Smooth muscle cell (in vitro differentiated cells): ENCODE results near the gene C17orf67. TPM values are rescaled to one million over a fixed set of nuclear protein-coding genes. Genes with fewer than 3 reads are reported as not detected.
A peak's percentile ranks its signal among the peaks of the same experiment; 100 is the strongest.

Source experiments
- DNase-seq: peaks from one replicate; lab custom pipeline; 2025; ENCODE audit not compliant: unreplicated experiment; lab: John Stamatoyannopoulos, UW
- H2AFZ ChIP-seq: fragments of 200-600 bp; sonication (generic); 2 replicates; pipeline ENCODE4 v1.6.0; 2016; ENCODE audit warnings: antibody characterized with exemption, low read depth, mild to moderate bottlenecking
- H3F3A ChIP-seq: fragments of 200-600 bp; sonication (generic); 2 replicates; pipeline ENCODE4 v1.6.0; 2017; ENCODE audit warnings: antibody characterized with exemption, low read depth
- H3K27ac ChIP-seq: fragments of 200-600 bp; sonication (generic); 2 replicates; pipeline ENCODE4 v1.5.1; 2016; ENCODE audit warnings: low read depth, mild to moderate bottlenecking
- H3K27me3 ChIP-seq: fragments of 200-600 bp; sonication (generic); 2 replicates; pipeline ENCODE4 v1.6.1; 2016; ENCODE audit warnings: low read depth, mild to moderate bottlenecking
- H3K36me3 ChIP-seq: fragments of 200-600 bp; sonication (generic); 2 replicates; pipeline ENCODE4 v1.5.1; 2016; ENCODE audit warnings: low read depth
- H3K4me1 ChIP-seq: fragments of 200-600 bp; sonication (generic); 2 replicates; pipeline ENCODE4 v1.5.1; 2016; ENCODE audit warnings: low read depth
- H3K4me2 ChIP-seq: fragments of 200-600 bp; sonication (generic); 2 replicates; pipeline ENCODE4 v1.6.0; 2016; ENCODE audit warnings: mild to moderate bottlenecking
- H3K4me3 ChIP-seq: fragments of 200-600 bp; sonication (generic); 2 replicates; pipeline ENCODE4 v1.5.1; 2016; ENCODE audit warnings: mild to moderate bottlenecking
- H3K79me2 ChIP-seq: fragments of 200-600 bp; sonication (generic); 2 replicates; pipeline ENCODE4 v1.6.0; 2016; ENCODE audit warnings: low read depth, mild to moderate bottlenecking
- H3K9ac ChIP-seq: fragments of 200-600 bp; sonication (generic); 2 replicates; pipeline ENCODE4 v1.6.0; 2016; ENCODE audit warnings: low read depth
- H3K9me3 ChIP-seq: fragments of 200-600 bp; sonication (generic); replicated peaks from 2 replicates; pipeline ENCODE4 v1.5.1; 2016; ENCODE audit warnings: low read depth
- H4K20me1 ChIP-seq: fragments of 200-600 bp; sonication (generic); 2 replicates; pipeline ENCODE4 v1.6.0; 2016; ENCODE audit warnings: low read depth
- WGBS: methylation state at CpG from one replicate; pipeline ENCODE4 v1.1.7; 2016; ENCODE audit warnings: low lambda C conversion rate; 5-methylcytosine and 5-hydroxymethylcytosine counted together
- polyA plus RNA-seq: library from polyadenylated mRNA; unstranded; fragments of >200 nt; fragmentation: Nextera tagmentation; extraction: Ambion mirVana; gene quantifications from 2 replicates; pipeline ENCODE4 v1.2.1, GENCODE V29; 2016
- total RNA-seq: library from RNA; depleted of rRNA; stranded (reverse); fragments of >200 nt; gene quantifications from 2 replicates; pipeline ENCODE4 v1.2.3, GENCODE V29; 2014
- TF ChIP-seq, protein P1 (sequence below): fragments of 200-600 bp; sonication (generic); IDR thresholded peaks from 2 replicates; pipeline ENCODE4 v1.5.1; 2017; ENCODE audit warnings: borderline replicate concordance, mild to moderate bottlenecking, antibody characterized with exemption; ENCODE audit not compliant: insufficient read depth, poor library complexity, severe bottlenecking

C17orf67 gene
- total and polyA plus RNA-seq, 2 experiments from 2014 or later: 0.47 TPM; not detected in 1

- H4K20me1 ChIP-seq: no peaks in the 10 kb centered on the region
- H3K27me3 ChIP-seq: no peaks in the 10 kb centered on the region
- WGBS: 7% methylated on average over 2 of the region's 2 CpGs
- no peak overlapping the region for H3K9ac ChIP-seq
- no peaks in the 10 kb centered on the region for H3K9me3 ChIP-seq
- H3K4me1 ChIP-seq: peaks cover 9% of the 10 kb centered on the region
- TF ChIP-seq, protein P1, sequence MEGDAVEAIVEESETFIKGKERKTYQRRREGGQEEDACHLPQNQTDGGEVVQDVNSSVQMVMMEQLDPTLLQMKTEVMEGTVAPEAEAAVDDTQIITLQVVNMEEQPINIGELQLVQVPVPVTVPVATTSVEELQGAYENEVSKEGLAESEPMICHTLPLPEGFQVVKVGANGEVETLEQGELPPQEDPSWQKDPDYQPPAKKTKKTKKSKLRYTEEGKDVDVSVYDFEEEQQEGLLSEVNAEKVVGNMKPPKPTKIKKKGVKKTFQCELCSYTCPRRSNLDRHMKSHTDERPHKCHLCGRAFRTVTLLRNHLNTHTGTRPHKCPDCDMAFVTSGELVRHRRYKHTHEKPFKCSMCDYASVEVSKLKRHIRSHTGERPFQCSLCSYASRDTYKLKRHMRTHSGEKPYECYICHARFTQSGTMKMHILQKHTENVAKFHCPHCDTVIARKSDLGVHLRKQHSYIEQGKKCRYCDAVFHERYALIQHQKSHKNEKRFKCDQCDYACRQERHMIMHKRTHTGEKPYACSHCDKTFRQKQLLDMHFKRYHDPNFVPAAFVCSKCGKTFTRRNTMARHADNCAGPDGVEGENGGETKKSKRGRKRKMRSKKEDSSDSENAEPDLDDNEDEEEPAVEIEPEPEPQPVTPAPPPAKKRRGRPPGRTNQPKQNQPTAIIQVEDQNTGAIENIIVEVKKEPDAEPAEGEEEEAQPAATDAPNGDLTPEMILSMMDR: no peak
- H3F3A ChIP-seq: peaks cover 3% of the 10 kb centered on the region
- H2AFZ ChIP-seq: no peak overlapping the region
- H3K4me2 ChIP-seq: no peak overlapping the region
- DNase-seq: no peak
- no peaks in the 10 kb centered on the region for H3K36me3 ChIP-seq
- H3K79me2 ChIP-seq: no peaks in the 10 kb centered on the region
- no peak overlapping the region for H3K4me3 ChIP-seq
- peak overlapping the region; percentile 71 for H3K27ac ChIP-seq
These were observed 77.2 kb downstream of the C17orf67 start for GRCh38 chr17:56756536-56756935.

DNA sequence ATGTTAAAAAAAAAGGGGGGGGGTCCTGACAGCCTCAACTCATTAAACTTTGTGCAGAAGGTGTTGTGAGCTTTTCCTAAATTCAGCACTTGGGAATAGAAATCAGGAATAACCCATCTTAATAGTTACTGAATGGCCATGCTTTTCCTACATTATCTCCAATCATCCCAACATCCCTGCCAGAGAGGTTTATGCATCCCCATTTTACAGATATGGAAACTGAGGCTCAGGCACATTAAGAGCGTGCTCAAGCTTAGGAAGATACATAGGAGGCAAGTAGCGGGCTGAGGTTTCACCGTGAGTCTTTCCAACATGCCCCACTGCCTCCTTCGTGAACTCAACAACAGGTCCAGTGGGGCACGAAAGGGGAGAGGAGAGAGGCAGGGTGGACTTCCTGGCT lies 78.4 kb downstream of the C17orf67 start:
- H2AFZ ChIP-seq: no peak overlapping the region

GRCh38 chr17:56754523-56755208 lies 79.1 kb downstream of the C17orf67 start:
- H3K27me3 ChIP-seq: no peaks in the 10 kb centered on the region
- H3F3A ChIP-seq: peaks cover 3% of the 10 kb centered on the region
- peak overlapping the region; percentile 16 for H3K27ac ChIP-seq

More for the DNA sequence above, 78.4 kb downstream of the C17orf67 start:
- Histone ChIP-seq H3K79me2 (no peaks in the 10 kb centered on the region), H3K27ac (peak overlapping the region; percentile 71), H3K9me3 (no peaks in the 10 kb centered on the region), H3F3A (peaks cover 3% of the 10 kb centered on the region), H3K4me2 (no peak overlapping the region), H4K20me1 (no peaks in the 10 kb centered on the region), H3K4me3 (no peak overlapping the region), H3K9ac (no peak overlapping the region), H3K4me1 (peaks cover 9% of the 10 kb centered on the region), H3K36me3 (no peaks in the 10 kb centered on the region), H3K27me3 (no peaks in the 10 kb centered on the region)
- no peak for DNase-seq
- WGBS: 90% methylated on average over 5 of the region's 5 CpGs
- TF ChIP-seq, protein P1: no peak

More at GRCh38 chr17:56754523-56755208, 79.1 kb downstream of the C17orf67 start:
- Histone ChIP-seq H3K4me3 (no peak overlapping the region), H4K20me1 (no peaks in the 10 kb centered on the region), H3K9me3 (no peaks in the 10 kb centered on the region), H2AFZ (peak overlapping the region; percentile 98), H3K4me1 (peaks cover 9% of the 10 kb centered on the region), H3K79me2 (no peaks in the 10 kb centered on the region), H3K36me3 (no peaks in the 10 kb centered on the region), H3K4me2 (peak overlapping the region; percentile 41), H3K9ac (no peak overlapping the region)
- TF ChIP-seq, protein P1: no peak
- DNase-seq: no peak
- 42% methylated on average over 8 of the region's 8 CpGs for WGBS
